ENCODE measurements around the gene LAMC3. TPM values are rescaled to one million over a fixed set of nuclear protein-coding genes. Genes with fewer than 3 reads are reported as not detected.

Gene LAMC3
- total and polyA plus RNA-seq, 9 of the 15 experiments (the other 6 are each of a cell fraction or from before 2014, with no cell fraction given), result 0.10 TPM; not detected in 8

DNA sequence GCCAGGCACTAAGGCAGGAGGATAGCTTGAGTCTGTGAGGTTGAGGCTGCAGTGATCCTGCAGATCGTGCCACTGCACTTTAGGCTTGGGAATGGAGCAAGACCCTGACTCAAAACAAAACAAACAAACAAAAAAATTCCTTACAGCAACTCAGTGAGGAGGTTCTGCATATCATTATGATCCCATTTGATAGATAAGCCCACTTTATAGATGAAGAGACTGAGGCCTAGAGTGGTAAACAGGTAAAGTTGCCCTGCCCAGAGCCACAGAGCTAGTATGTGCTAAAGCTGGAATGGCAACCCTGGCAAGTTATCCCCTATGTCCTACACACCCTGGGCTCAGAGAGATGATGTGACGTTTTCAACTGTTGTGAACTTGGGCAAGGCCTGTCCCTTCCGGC lies 94.6 kb downstream of the LAMC3 start (continued):
- TF ChIP-seq, protein P1, sequence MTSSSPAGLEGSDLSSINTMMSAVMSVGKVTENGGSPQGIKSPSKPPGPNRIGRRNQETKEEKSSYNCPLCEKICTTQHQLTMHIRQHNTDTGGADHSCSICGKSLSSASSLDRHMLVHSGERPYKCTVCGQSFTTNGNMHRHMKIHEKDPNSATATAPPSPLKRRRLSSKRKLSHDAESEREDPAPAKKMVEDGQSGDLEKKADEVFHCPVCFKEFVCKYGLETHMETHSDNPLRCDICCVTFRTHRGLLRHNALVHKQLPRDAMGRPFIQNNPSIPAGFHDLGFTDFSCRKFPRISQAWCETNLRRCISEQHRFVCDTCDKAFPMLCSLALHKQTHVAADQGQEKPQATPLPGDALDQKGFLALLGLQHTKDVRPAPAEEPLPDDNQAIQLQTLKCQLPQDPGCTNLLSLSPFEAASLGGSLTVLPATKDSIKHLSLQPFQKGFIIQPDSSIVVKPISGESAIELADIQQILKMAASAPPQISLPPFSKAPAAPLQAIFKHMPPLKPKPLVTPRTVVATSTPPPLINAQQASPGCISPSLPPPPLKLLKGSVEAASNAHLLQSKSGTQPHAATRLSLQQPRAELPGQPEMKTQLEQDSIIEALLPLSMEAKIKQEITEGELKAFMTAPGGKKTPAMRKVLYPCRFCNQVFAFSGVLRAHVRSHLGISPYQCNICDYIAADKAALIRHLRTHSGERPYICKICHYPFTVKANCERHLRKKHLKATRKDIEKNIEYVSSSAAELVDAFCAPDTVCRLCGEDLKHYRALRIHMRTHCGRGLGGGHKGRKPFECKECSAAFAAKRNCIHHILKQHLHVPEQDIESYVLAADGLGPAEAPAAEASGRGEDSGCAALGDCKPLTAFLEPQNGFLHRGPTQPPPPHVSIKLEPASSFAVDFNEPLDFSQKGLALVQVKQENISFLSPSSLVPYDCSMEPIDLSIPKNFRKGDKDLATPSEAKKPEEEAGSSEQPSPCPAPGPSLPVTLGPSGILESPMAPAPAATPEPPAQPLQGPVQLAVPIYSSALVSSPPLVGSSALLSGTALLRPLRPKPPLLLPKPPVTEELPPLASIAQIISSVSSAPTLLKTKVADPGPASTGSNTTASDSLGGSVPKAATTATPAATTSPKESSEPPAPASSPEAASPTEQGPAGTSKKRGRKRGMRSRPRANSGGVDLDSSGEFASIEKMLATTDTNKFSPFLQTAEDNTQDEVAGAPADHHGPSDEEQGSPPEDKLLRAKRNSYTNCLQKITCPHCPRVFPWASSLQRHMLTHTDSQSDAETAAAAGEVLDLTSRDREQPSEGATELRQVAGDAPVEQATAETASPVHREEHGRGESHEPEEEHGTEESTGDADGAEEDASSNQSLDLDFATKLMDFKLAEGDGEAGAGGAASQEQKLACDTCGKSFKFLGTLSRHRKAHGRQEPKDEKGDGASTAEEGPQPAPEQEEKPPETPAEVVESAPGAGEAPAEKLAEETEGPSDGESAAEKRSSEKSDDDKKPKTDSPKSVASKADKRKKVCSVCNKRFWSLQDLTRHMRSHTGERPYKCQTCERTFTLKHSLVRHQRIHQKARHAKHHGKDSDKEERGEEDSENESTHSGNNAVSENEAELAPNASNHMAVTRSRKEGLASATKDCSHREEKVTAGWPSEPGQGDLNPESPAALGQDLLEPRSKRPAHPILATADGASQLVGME (CRISPR knock-in tag; IDR thresholded peaks at IDR 0.05), result no peak
- TF ChIP-seq RNF2 (IDR thresholded peaks at IDR 0.05), result no peak
- no peak for TF ChIP-seq ZC3H4 (CRISPR knock-in tag; IDR thresholded peaks at IDR 0.05; ENCODE audit: borderline replicate concordance)
- no peak for TF ChIP-seq TAF9B (IDR thresholded peaks at IDR 0.05; ENCODE audit: partially characterized antibody)
- no peak for TF ChIP-seq ILK (tag; IDR thresholded peaks at IDR 0.05; ENCODE audit: borderline replicate concordance, low read depth)
- TF ChIP-seq CBFA2T3 (IDR thresholded peaks at IDR 0.05), result no peak
- TF ChIP-seq HNRNPH1 (optimal IDR thresholded peaks at IDR 0.05; ENCODE audit: low read depth, low read length), result no peak
- no peak for TF ChIP-seq HES1 (IDR thresholded peaks at IDR 0.05; ENCODE audit: low read depth)
- no peak for TF ChIP-seq BRF2 (IDR thresholded peaks at IDR 0.05; ENCODE audit: borderline replicate concordance, insufficient read depth, insufficient read length)
- TF ChIP-seq JUND (IDR thresholded peaks at IDR 0.05; ENCODE audit: borderline replicate concordance, low read depth, low read length), result no peak
- TF ChIP-seq JUND (tag; IDR thresholded peaks at IDR 0.05; ENCODE audit: borderline replicate concordance, low read depth, low read length), result no peak
- TF ChIP-seq, protein P2, sequence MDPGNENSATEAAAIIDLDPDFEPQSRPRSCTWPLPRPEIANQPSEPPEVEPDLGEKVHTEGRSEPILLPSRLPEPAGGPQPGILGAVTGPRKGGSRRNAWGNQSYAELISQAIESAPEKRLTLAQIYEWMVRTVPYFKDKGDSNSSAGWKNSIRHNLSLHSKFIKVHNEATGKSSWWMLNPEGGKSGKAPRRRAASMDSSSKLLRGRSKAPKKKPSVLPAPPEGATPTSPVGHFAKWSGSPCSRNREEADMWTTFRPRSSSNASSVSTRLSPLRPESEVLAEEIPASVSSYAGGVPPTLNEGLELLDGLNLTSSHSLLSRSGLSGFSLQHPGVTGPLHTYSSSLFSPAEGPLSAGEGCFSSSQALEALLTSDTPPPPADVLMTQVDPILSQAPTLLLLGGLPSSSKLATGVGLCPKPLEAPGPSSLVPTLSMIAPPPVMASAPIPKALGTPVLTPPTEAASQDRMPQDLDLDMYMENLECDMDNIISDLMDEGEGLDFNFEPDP (CRISPR knock-in tag; IDR thresholded peaks at IDR 0.05), result no peak

All from K562 (cell line).